ENCODE results near the gene CEP192.

- TF ChIP-seq, protein P1, sequence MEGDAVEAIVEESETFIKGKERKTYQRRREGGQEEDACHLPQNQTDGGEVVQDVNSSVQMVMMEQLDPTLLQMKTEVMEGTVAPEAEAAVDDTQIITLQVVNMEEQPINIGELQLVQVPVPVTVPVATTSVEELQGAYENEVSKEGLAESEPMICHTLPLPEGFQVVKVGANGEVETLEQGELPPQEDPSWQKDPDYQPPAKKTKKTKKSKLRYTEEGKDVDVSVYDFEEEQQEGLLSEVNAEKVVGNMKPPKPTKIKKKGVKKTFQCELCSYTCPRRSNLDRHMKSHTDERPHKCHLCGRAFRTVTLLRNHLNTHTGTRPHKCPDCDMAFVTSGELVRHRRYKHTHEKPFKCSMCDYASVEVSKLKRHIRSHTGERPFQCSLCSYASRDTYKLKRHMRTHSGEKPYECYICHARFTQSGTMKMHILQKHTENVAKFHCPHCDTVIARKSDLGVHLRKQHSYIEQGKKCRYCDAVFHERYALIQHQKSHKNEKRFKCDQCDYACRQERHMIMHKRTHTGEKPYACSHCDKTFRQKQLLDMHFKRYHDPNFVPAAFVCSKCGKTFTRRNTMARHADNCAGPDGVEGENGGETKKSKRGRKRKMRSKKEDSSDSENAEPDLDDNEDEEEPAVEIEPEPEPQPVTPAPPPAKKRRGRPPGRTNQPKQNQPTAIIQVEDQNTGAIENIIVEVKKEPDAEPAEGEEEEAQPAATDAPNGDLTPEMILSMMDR (IDR thresholded peaks at IDR 0.05) = no peak
- no peak for TF ChIP-seq POLR2AphosphoS5 (IDR thresholded peaks at IDR 0.05; ENCODE audit: insufficient read depth in 1 of 2, low read depth in 1 of 2)
Observed at GRCh38 chr18:13026583-13027270, 35.6 kb downstream of the CEP192 start.

Data from vagina (tissue), 2 donors.